Large intestine (tissue), 3 donors: ENCODE data around the gene NKAIN2. TPM values are rescaled to one million over a fixed set of nuclear protein-coding genes. Genes with fewer than 3 reads are reported as not detected.
"Not testable (repeated sequence)": the region's sequence is repeated elsewhere in the genome, so short reads cannot be mapped to it uniquely, and the experiment has no call there.

Experiments used
- DNase-seq, 2 donors: peaks; one replicate each; pipeline versions ENCODE4 v3.0.0 to v3.0.0-alpha.2; 2013
- H3K27ac ChIP-seq: one replicate; pipeline ENCODE4 v1.5.1; 2013; ENCODE audit warnings: low read length
- H3K27me3 ChIP-seq: 2 replicates; pipeline ENCODE4 v1.6.1; 2013; ENCODE audit warnings: low read length; ENCODE audit not compliant: control insufficient read depth, insufficient read depth
- H3K36me3 ChIP-seq: 2 replicates; pipeline ENCODE4 v1.6.1; 2013; ENCODE audit warnings: low read length; ENCODE audit not compliant: control insufficient read depth, insufficient read depth
- H3K4me1 ChIP-seq: one replicate; pipeline ENCODE4 v1.6.1; 2013; ENCODE audit warnings: low read length; ENCODE audit not compliant: control insufficient read depth, insufficient read depth
- H3K4me3 ChIP-seq: one replicate; pipeline ENCODE4 v1.5.1; 2013; ENCODE audit warnings: low read length
- H3K9me3 ChIP-seq: one replicate; pipeline ENCODE4 v1.6.1; 2013; ENCODE audit warnings: mild to moderate bottlenecking, low read depth, low read length, moderate library complexity; ENCODE audit not compliant: control insufficient read depth
- WGBS: methylation state at CpG from one replicate; pipeline ENCODE4 v1.1.5; 2013; ENCODE audit warnings: low lambda C conversion rate; ENCODE audit not compliant: insufficient coverage; 5-methylcytosine and 5-hydroxymethylcytosine counted together
- polyA plus RNA-seq: library from polyadenylated mRNA; unstranded; fragments of 120-200 nt; gene quantifications from one replicate; pipeline ENCODE4 v1.2.1, GENCODE V29; 2013

NKAIN2 gene
- polyA plus RNA-seq, 1 donor, result 1.3 TPM

GRCh38 chr6:124541573-124541972 lies 737.9 kb downstream of the NKAIN2 start:
- Histone ChIP-seq H3K36me3 (no peaks in the 10 kb centered on the region), H3K4me3 (no peak overlapping the region), H3K9me3 (no peaks in the 10 kb centered on the region), H3K27me3 (no peaks in the 10 kb centered on the region), H3K4me1 (no peaks in the 10 kb centered on the region), H3K27ac (no peak overlapping the region)
- no peak for DNase-seq
- WGBS, result no CpG with 5 or more reads among the region's 2 CpGs

- Histone ChIP-seq H3K4me3 (no peak overlapping the region), H3K36me3 (no peaks in the 10 kb centered on the region), H3K9me3 (no peaks in the 10 kb centered on the region), H3K27me3 (no peaks in the 10 kb centered on the region), H3K4me1 (no peaks in the 10 kb centered on the region), H3K27ac (no peak overlapping the region)
- 20% methylated on average over 2 of the region's 2 CpGs for WGBS
- DNase-seq, result no peak
These were observed 742.9 kb downstream of the NKAIN2 start for GRCh38 chr6:124546601-124547000.

- WGBS, result no CpG with 5 or more reads among the region's 3 CpGs
- Histone ChIP-seq H3K36me3 (no peaks in the 10 kb centered on the region), H3K27me3 (no peaks in the 10 kb centered on the region), H3K27ac (no peak overlapping the region), H3K4me3 (no peak overlapping the region), H3K9me3 (no peaks in the 10 kb centered on the region), H3K4me1 (no peaks in the 10 kb centered on the region)
- DNase-seq, result no peak
These were observed 748.1 kb downstream of the NKAIN2 start for GRCh38 chr6:124551711-124552233.

- Histone ChIP-seq H3K36me3 (no peaks in the 10 kb centered on the region), H3K9me3 (no peaks in the 10 kb centered on the region), H3K4me1 (no peaks in the 10 kb centered on the region), H3K27ac (no peak overlapping the region), H3K4me3 (no peak overlapping the region), H3K27me3 (no peaks in the 10 kb centered on the region)
- DNase-seq, result no peak
These were observed 754.2 kb downstream of the NKAIN2 start for GRCh38 chr6:124557873-124558272.

- 100% methylated on average over 2 of the region's 2 CpGs for WGBS
- not testable (repeated sequence) for H3K36me3 ChIP-seq, H3K4me3 ChIP-seq, H3K9me3 ChIP-seq, H3K4me1 ChIP-seq, H3K27ac ChIP-seq, DNase-seq, H3K27me3 ChIP-seq
These were observed 756.4 kb downstream of the NKAIN2 start for GRCh38 chr6:124560078-124560477.

GRCh38 chr6:124560873-124561567 lies 757.4 kb downstream of the NKAIN2 start:
- 60% methylated on average over 1 of the region's 3 CpGs for WGBS
- Histone ChIP-seq H3K4me3 (no peak overlapping the region), H3K9me3 (no peaks in the 10 kb centered on the region), H3K36me3 (no peaks in the 10 kb centered on the region), H3K4me1 (no peaks in the 10 kb centered on the region), H3K27me3 (no peaks in the 10 kb centered on the region), H3K27ac (no peak overlapping the region)
- DNase-seq, result no peak

GRCh38 chr6:124561635-124562130 lies 758.0 kb downstream of the NKAIN2 start:
- H3K9me3 ChIP-seq, result no peaks in the 10 kb centered on the region
- H3K4me3 ChIP-seq, result no peak overlapping the region
- DNase-seq, result no peak
- H3K4me1 ChIP-seq, result no peaks in the 10 kb centered on the region
- no CpG with 5 or more reads among the region's 4 CpGs for WGBS
- no peaks in the 10 kb centered on the region for H3K27me3 ChIP-seq
- H3K27ac ChIP-seq, result no peak overlapping the region
- no peaks in the 10 kb centered on the region for H3K36me3 ChIP-seq

GRCh38 chr6:124564125-124564524 lies 760.5 kb downstream of the NKAIN2 start:
- not testable (repeated sequence) for H3K4me3 ChIP-seq, H3K4me1 ChIP-seq, H3K27me3 ChIP-seq, H3K9me3 ChIP-seq, DNase-seq, H3K36me3 ChIP-seq, H3K27ac ChIP-seq
- no CpG with 5 or more reads among the region's 3 CpGs for WGBS

GRCh38 chr6:124567401-124567800 lies 763.7 kb downstream of the NKAIN2 start:
- Histone ChIP-seq H3K27me3 (no peaks in the 10 kb centered on the region), H3K4me1 (no peaks in the 10 kb centered on the region), H3K36me3 (no peaks in the 10 kb centered on the region), H3K27ac (no peak overlapping the region), H3K4me3 (no peak overlapping the region), H3K9me3 (no peaks in the 10 kb centered on the region)
- 86% methylated on average over 5 of the region's 5 CpGs for WGBS
- DNase-seq, result no peak

GRCh38 chr6:124573953-124574352 lies 770.3 kb downstream of the NKAIN2 start:
- WGBS, result no CpG with 5 or more reads among the region's 1 CpG
- Histone ChIP-seq H3K4me3 (no peak overlapping the region), H3K27ac (no peak overlapping the region), H3K36me3 (no peaks in the 10 kb centered on the region), H3K4me1 (no peaks in the 10 kb centered on the region), H3K27me3 (no peaks in the 10 kb centered on the region), H3K9me3 (no peaks in the 10 kb centered on the region)
- no peak for DNase-seq

GRCh38 chr6:124577734-124578281 lies 774.1 kb downstream of the NKAIN2 start:
- Histone ChIP-seq H3K9me3 (no peaks in the 10 kb centered on the region), H3K36me3 (no peaks in the 10 kb centered on the region), H3K27me3 (no peaks in the 10 kb centered on the region), H3K27ac (no peak overlapping the region), H3K4me3 (no peak overlapping the region), H3K4me1 (no peaks in the 10 kb centered on the region)
- no CpG with 5 or more reads among the region's 2 CpGs for WGBS
- DNase-seq, result no peak
